ENCODE results near the gene RHO. TPM values are rescaled to one million over a fixed set of nuclear protein-coding genes. Genes with fewer than 3 reads are reported as not detected.

The RHO gene
- total and polyA plus RNA-seq, 10 of the 15 experiments (the other 5 are each of a cell fraction or from before 2014, with no cell fraction given) = not detected

DNA sequence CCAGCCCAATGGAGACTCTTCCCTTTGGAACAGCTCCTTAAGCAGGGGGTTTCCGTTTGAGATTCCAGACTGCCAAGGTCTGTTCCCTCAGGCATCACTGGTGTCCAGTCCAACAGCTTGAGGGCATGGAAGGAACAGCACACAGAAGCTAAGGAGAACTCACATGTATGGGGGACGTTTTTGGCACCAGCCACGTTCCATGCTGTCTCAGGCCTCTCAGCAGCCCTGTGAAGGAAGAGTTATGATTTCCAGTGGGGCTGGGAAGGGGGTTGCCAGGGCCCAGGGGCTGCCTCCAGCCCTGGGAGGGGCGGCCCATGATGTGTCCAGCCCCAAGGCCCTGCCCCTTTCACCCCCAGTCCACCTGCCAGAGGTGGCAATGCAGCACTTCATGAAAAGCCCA, 7.5 kb upstream of the RHO start:
- in situ Hi-C loops (cut with MboI) (no loop called here), intact Hi-C loops (cut with micrococcal nuclease; ENCODE audit: unreplicated experiment) (no loop called here)
- Histone ChIP-seq H2AFZ (ENCODE audit: control insufficient read depth, low read depth, low read length) (no peak overlapping the region), H3K27me3 (replicated peaks in 1 of 2; ENCODE audit: control insufficient read depth in 2 of 2, insufficient read depth in 2 of 2, low read length in 1 of 2) (no peaks in the 10 kb centered on the region), H3K36me3 (ENCODE audit: control insufficient read depth in 2 of 2, insufficient read depth in 2 of 2, low read length in 1 of 2) (no peaks in the 10 kb centered on the region; a peak in 1 of 4 replicates), H3K4me2 (ENCODE audit: control insufficient read depth, insufficient read depth) (no peak overlapping the region), H3K9me3 (replicated peaks; ENCODE audit: control insufficient read depth, insufficient read depth, low read length) (no peaks in the 10 kb centered on the region), H3K79me2 (ENCODE audit: control insufficient read depth, insufficient read depth, low read length) (no peaks in the 10 kb centered on the region), H4K20me1 (ENCODE audit: control insufficient read depth, insufficient read depth) (no peaks in the 10 kb centered on the region), H3K9ac (ENCODE audit: control insufficient read depth, insufficient read depth, low read length) (no peak overlapping the region), H3K4me3 (no peak overlapping the region), H3K27ac (ENCODE audit: control insufficient read depth, insufficient read depth) (no peak overlapping the region), H3K4me1 (ENCODE audit: control insufficient read depth, insufficient read depth, low read length) (peaks cover 6% of the 10 kb centered on the region)
- SMC1A ChIA-PET (ENCODE audit: uncharacterized antibody, unreplicated experiment) = interaction anchor here (0.9 kb wide), 1 partner anchor 32 kb away, joined by 3 read pairs; no protein-coding TSS in a partner anchor
- CTCF ChIA-PET = no interaction called here
- POLR2A ChIA-PET = no interaction called here
- ATAC-seq = no peak
- no peak for FAIRE-seq
- RAD21 ChIA-PET (ENCODE audit: unreplicated experiment) = no interaction called here
- no TSS peak for BruUV-seq (replicated peaks)
- no peak for DNase-seq (ENCODE audit: low read depth, low spot score)
- WGBS (ENCODE audit: insufficient coverage, insufficient replicate concordance, low lambda C conversion rate, missing lambda C conversion rate) = 16% methylated on average over 4 of the region's 4 CpGs
- TF ChIP-seq, protein P1, sequence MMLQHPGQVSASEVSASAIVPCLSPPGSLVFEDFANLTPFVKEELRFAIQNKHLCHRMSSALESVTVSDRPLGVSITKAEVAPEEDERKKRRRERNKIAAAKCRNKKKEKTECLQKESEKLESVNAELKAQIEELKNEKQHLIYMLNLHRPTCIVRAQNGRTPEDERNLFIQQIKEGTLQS (IDR thresholded peaks at IDR 0.05; ENCODE audit: borderline replicate concordance, extremely low read depth, low read depth, low read length) = no peak
- TF ChIP-seq HDGF (IDR thresholded peaks at IDR 0.05) = no peak
- TF ChIP-seq, protein P2, sequence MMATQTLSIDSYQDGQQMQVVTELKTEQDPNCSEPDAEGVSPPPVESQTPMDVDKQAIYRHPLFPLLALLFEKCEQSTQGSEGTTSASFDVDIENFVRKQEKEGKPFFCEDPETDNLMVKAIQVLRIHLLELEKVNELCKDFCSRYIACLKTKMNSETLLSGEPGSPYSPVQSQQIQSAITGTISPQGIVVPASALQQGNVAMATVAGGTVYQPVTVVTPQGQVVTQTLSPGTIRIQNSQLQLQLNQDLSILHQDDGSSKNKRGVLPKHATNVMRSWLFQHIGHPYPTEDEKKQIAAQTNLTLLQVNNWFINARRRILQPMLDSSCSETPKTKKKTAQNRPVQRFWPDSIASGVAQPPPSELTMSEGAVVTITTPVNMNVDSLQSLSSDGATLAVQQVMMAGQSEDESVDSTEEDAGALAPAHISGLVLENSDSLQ (IDR thresholded peaks at IDR 0.05) = no peak
- TF ChIP-seq, protein P3, sequence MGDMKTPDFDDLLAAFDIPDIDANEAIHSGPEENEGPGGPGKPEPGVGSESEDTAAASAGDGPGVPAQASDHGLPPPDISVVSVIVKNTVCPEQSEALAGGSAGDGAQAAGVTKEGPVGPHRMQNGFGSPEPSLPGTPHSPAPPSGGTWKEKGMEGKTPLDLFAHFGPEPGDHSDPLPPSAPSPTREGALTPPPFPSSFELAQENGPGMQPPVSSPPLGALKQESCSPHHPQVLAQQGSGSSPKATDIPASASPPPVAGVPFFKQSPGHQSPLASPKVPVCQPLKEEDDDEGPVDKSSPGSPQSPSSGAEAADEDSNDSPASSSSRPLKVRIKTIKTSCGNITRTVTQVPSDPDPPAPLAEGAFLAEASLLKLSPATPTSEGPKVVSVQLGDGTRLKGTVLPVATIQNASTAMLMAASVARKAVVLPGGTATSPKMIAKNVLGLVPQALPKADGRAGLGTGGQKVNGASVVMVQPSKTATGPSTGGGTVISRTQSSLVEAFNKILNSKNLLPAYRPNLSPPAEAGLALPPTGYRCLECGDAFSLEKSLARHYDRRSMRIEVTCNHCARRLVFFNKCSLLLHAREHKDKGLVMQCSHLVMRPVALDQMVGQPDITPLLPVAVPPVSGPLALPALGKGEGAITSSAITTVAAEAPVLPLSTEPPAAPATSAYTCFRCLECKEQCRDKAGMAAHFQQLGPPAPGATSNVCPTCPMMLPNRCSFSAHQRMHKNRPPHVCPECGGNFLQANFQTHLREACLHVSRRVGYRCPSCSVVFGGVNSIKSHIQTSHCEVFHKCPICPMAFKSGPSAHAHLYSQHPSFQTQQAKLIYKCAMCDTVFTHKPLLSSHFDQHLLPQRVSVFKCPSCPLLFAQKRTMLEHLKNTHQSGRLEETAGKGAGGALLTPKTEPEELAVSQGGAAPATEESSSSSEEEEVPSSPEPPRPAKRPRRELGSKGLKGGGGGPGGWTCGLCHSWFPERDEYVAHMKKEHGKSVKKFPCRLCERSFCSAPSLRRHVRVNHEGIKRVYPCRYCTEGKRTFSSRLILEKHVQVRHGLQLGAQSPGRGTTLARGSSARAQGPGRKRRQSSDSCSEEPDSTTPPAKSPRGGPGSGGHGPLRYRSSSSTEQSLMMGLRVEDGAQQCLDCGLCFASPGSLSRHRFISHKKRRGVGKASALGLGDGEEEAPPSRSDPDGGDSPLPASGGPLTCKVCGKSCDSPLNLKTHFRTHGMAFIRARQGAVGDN (IDR thresholded peaks at IDR 0.05) = no peak
- no peak for TF ChIP-seq CREM (IDR thresholded peaks at IDR 0.05; ENCODE audit: low read depth)
- no peak for TF ChIP-seq EZH2 (IDR thresholded peaks at IDR 0.05; ENCODE audit: borderline replicate concordance, control insufficient read depth, low read depth, low read length)
- no peak for TF ChIP-seq PAX5 (IDR thresholded peaks at IDR 0.05; ENCODE audit: borderline replicate concordance, low read depth, low read length)
- TF ChIP-seq SMAD5 (IDR thresholded peaks at IDR 0.05; ENCODE audit: low read depth) = no peak
- no peak for TF ChIP-seq NR2F1 (conservative IDR thresholded peaks at IDR 0.05)
- no peak for TF ChIP-seq ZNF24 (IDR thresholded peaks at IDR 0.05)
- TF ChIP-seq NFYB (IDR thresholded peaks at IDR 0.05; ENCODE audit: insufficient read depth, low read depth, low read length) = no peak
- TF ChIP-seq, protein P4, sequence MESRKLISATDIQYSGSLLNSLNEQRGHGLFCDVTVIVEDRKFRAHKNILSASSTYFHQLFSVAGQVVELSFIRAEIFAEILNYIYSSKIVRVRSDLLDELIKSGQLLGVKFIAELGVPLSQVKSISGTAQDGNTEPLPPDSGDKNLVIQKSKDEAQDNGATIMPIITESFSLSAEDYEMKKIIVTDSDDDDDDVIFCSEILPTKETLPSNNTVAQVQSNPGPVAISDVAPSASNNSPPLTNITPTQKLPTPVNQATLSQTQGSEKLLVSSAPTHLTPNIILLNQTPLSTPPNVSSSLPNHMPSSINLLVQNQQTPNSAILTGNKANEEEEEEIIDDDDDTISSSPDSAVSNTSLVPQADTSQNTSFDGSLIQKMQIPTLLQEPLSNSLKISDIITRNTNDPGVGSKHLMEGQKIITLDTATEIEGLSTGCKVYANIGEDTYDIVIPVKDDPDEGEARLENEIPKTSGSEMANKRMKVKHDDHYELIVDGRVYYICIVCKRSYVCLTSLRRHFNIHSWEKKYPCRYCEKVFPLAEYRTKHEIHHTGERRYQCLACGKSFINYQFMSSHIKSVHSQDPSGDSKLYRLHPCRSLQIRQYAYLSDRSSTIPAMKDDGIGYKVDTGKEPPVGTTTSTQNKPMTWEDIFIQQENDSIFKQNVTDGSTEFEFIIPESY (IDR thresholded peaks at IDR 0.05) = no peak
- TF ChIP-seq ZZZ3 (IDR thresholded peaks at IDR 0.05; ENCODE audit: control insufficient read depth, insufficient read length, low read depth) = no peak
- no peak for TF ChIP-seq ZBED1 (IDR thresholded peaks at IDR 0.05; ENCODE audit: borderline replicate concordance)
- TF ChIP-seq, protein P5, sequence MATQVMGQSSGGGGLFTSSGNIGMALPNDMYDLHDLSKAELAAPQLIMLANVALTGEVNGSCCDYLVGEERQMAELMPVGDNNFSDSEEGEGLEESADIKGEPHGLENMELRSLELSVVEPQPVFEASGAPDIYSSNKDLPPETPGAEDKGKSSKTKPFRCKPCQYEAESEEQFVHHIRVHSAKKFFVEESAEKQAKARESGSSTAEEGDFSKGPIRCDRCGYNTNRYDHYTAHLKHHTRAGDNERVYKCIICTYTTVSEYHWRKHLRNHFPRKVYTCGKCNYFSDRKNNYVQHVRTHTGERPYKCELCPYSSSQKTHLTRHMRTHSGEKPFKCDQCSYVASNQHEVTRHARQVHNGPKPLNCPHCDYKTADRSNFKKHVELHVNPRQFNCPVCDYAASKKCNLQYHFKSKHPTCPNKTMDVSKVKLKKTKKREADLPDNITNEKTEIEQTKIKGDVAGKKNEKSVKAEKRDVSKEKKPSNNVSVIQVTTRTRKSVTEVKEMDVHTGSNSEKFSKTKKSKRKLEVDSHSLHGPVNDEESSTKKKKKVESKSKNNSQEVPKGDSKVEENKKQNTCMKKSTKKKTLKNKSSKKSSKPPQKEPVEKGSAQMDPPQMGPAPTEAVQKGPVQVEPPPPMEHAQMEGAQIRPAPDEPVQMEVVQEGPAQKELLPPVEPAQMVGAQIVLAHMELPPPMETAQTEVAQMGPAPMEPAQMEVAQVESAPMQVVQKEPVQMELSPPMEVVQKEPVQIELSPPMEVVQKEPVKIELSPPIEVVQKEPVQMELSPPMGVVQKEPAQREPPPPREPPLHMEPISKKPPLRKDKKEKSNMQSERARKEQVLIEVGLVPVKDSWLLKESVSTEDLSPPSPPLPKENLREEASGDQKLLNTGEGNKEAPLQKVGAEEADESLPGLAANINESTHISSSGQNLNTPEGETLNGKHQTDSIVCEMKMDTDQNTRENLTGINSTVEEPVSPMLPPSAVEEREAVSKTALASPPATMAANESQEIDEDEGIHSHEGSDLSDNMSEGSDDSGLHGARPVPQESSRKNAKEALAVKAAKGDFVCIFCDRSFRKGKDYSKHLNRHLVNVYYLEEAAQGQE (IDR thresholded peaks at IDR 0.05; ENCODE audit: low read depth, low read length) = no peak

All from GM12878 (cell line).